IMR-90 (cell line): ENCODE data around the gene ASB17. TPM values are rescaled to one million over a fixed set of nuclear protein-coding genes. Genes with fewer than 3 reads are reported as not detected.

ENCODE experiments used
- ATAC-seq: fragments of 200-7000 bp; cut with Tn5 transposase; 2 replicates; pipeline ENCODE4 v1.9.1; 2020; ENCODE audit warnings: low read depth, mild to moderate bottlenecking, moderate library complexity
- BruUV-seq: library from RNA; stranded (reverse); fragments of 400-500 nt; replicated peaks from 2 replicates; lab custom pipeline; 2021; lab: Mats Ljungman, UMichigan
- CTCF ChIA-PET: fragments of 300-600 bp; formaldehyde crosslinking; extraction: SDS; loops from one replicate; lab custom pipeline; 2021; ENCODE audit warnings: antibody characterized with exemption; lab: Yijun Ruan, JAX
- POLR2A ChIA-PET: fragments of 300-600 bp; sonication (Branson Sonifier 250); formaldehyde crosslinking; loops from one replicate; lab custom pipeline; 2022; ENCODE audit warnings: antibody characterized with exemption; ENCODE audit not compliant: unreplicated experiment; lab: Charles Lee
- DNase-seq: peaks from one replicate; pipeline ENCODE4 v3.0.0; 2013
- H2AFZ ChIP-seq: replicated peaks from 2 replicates; pipeline ENCODE3; 2013; ENCODE audit warnings: low read length, mild to moderate bottlenecking; ENCODE audit not compliant: poor library complexity
- H2AK5ac ChIP-seq: 2 replicates; pipeline ENCODE4 v1.6.1; 2013; ENCODE audit warnings: low read depth, low read length, inconsistent platforms
- H2AK9ac ChIP-seq: replicated peaks from 2 replicates; pipeline ENCODE3; 2013; ENCODE audit warnings: mild to moderate bottlenecking, low read depth, low read length, moderate library complexity; ENCODE audit not compliant: poor library complexity
- H2BK120ac ChIP-seq: 2 replicates; pipeline ENCODE4 v1.6.1; 2013; ENCODE audit warnings: low read depth, low read length, inconsistent platforms
- H2BK15ac ChIP-seq: 3 replicates; pipeline ENCODE4 v1.6.1; 2013; ENCODE audit warnings: low read depth, low read length, inconsistent platforms
- H2BK20ac ChIP-seq: 2 replicates; pipeline ENCODE4 v1.6.1; 2013; ENCODE audit warnings: low read depth, mild to moderate bottlenecking, inconsistent platforms, low read length, moderate library complexity
- H2BK5ac ChIP-seq: 2 replicates; pipeline ENCODE4 v1.6.1; 2013; ENCODE audit warnings: mild to moderate bottlenecking, low read depth, low read length, inconsistent platforms; ENCODE audit not compliant: poor library complexity, severe bottlenecking
- H3K14ac ChIP-seq: replicated peaks from 2 replicates; pipeline ENCODE4 v1.6.1; 2013; ENCODE audit warnings: low read depth, low read length, inconsistent platforms
- H3K18ac ChIP-seq: 2 replicates; pipeline ENCODE4 v1.6.1; 2013; ENCODE audit warnings: low read depth, low read length, control low read depth
- H3K23ac ChIP-seq: 2 replicates; pipeline ENCODE4 v1.6.1; 2013; ENCODE audit warnings: low read depth, low read length, inconsistent platforms
- H3K27ac ChIP-seq: 2 replicates; pipeline ENCODE4 v1.5.1; 2013; ENCODE audit warnings: mild to moderate bottlenecking, control low read depth, low read length; ENCODE audit not compliant: insufficient read depth
- H3K27me3 ChIP-seq: 2 replicates; pipeline ENCODE4 v1.6.1; 2013; ENCODE audit warnings: low read length; ENCODE audit not compliant: control insufficient read depth, insufficient read depth
- H3K36me3 ChIP-seq: 2 replicates; pipeline ENCODE4 v1.6.1; 2013; ENCODE audit warnings: low read length, mixed read lengths; ENCODE audit not compliant: control insufficient read depth, insufficient read depth
- H3K4ac ChIP-seq: 2 replicates; pipeline ENCODE4 v1.6.1; 2013; ENCODE audit warnings: low read depth, low read length, inconsistent platforms
- H3K4me1 ChIP-seq: 2 replicates; pipeline ENCODE4 v1.6.1; 2013; ENCODE audit warnings: low read length, mixed read lengths; ENCODE audit not compliant: control insufficient read depth, insufficient read depth
- H3K4me2 ChIP-seq: 2 replicates; pipeline ENCODE4 v1.6.1; 2013; ENCODE audit warnings: low read depth, mild to moderate bottlenecking, control low read depth, low read length, moderate library complexity
- H3K4me3 ChIP-seq: 2 replicates; pipeline ENCODE4 v1.5.1; 2013; ENCODE audit warnings: low read depth, mild to moderate bottlenecking, control low read depth, low read length, moderate library complexity; ENCODE audit not compliant: insufficient read depth
- H3K56ac ChIP-seq: 2 replicates; pipeline ENCODE4 v1.6.1; 2013; ENCODE audit warnings: low read length, inconsistent platforms; ENCODE audit not compliant: insufficient read depth; ENCODE audit errors: extremely low read depth
- H3K79me1 ChIP-seq, 2 experiments: 2 replicates each; pipeline ENCODE4 v1.6.1; 2013; ENCODE audit warnings: low read length in 2 of 2, inconsistent platforms in 1 of 2, low read depth in 1 of 2
- H3K9ac ChIP-seq: 2 replicates; pipeline ENCODE4 v1.6.1; 2013; ENCODE audit warnings: low read depth, low read length, control low read depth
- H3K9me1 ChIP-seq: 2 replicates; pipeline ENCODE4 v1.6.1; 2013; ENCODE audit warnings: low read length, inconsistent platforms; ENCODE audit not compliant: insufficient read depth
- H3K9me3 ChIP-seq: 2 replicates; pipeline ENCODE4 v1.6.1; 2013; ENCODE audit warnings: low read length; ENCODE audit not compliant: control insufficient read depth, insufficient read depth
- H4K20me1 ChIP-seq: 2 replicates; pipeline ENCODE4 v1.6.1; 2013; ENCODE audit warnings: low read length, inconsistent platforms; ENCODE audit not compliant: insufficient read depth
- H4K5ac ChIP-seq: 2 replicates; pipeline ENCODE4 v1.6.1; 2013; ENCODE audit warnings: mild to moderate bottlenecking, low read depth, low read length, control low read depth
- H4K8ac ChIP-seq, 2 experiments: 2 replicates each; pipeline ENCODE4 v1.6.1; 2013; ENCODE audit warnings: low read depth in 2 of 2, low read length in 2 of 2, control low read depth in 1 of 2, inconsistent platforms in 1 of 2
- H4K91ac ChIP-seq: 2 replicates; pipeline ENCODE4 v1.6.1; 2013; ENCODE audit warnings: low read depth, low read length, inconsistent platforms; ENCODE audit not compliant: insufficient read depth
- BHLHE40 ChIP-seq: fragments of 150-350 bp; IDR thresholded peaks from 2 replicates; pipeline ENCODE4 v1.6.1; 2016; ENCODE audit warnings: mild to moderate bottlenecking, low read depth, low read length
- CEBPB ChIP-seq: IDR thresholded peaks from 2 replicates; pipeline ENCODE4 v1.6.1; 2012; ENCODE audit warnings: low read depth, low read length, improper control_type of control experiment
- CHD1 ChIP-seq: IDR thresholded peaks from 2 replicates; pipeline ENCODE4 v1.6.1; 2012; ENCODE audit warnings: low read depth, low read length, improper control_type of control experiment
- FOS ChIP-seq: fragments of 150-350 bp; IDR thresholded peaks from 2 replicates; pipeline ENCODE4 v1.6.1; 2016; ENCODE audit warnings: low read depth, low read length
- MAFK ChIP-seq: IDR thresholded peaks from 2 replicates; pipeline ENCODE4 v1.6.1; 2012; ENCODE audit warnings: low read depth, low read length, improper control_type of control experiment
- MAZ ChIP-seq: IDR thresholded peaks from 2 replicates; pipeline ENCODE4 v1.6.1; 2012; ENCODE audit warnings: low read depth, mild to moderate bottlenecking, low read length, improper control_type of control experiment, moderate library complexity, borderline replicate concordance
- MXI1 ChIP-seq: IDR thresholded peaks from 2 replicates; pipeline ENCODE4 v1.6.1; 2012; ENCODE audit warnings: low read depth, mild to moderate bottlenecking, low read length, moderate library complexity, borderline replicate concordance
- NFE2L2 ChIP-seq: fragments of 150-350 bp; IDR thresholded peaks from 2 replicates; pipeline ENCODE4 v1.6.1; 2016; ENCODE audit warnings: low read depth, mild to moderate bottlenecking, low read length
- POLR2A ChIP-seq: IDR thresholded peaks from 2 replicates; pipeline ENCODE4 v1.6.1; 2012; ENCODE audit warnings: mild to moderate bottlenecking, low read depth, low read length
- RAD21 ChIP-seq: IDR thresholded peaks from 2 replicates; pipeline ENCODE4 v1.6.1; 2012; ENCODE audit warnings: low read length, improper control_type of control experiment
- RCOR1 ChIP-seq: IDR thresholded peaks from 2 replicates; pipeline ENCODE4 v1.6.1; 2012; ENCODE audit warnings: mild to moderate bottlenecking, low read length, improper control_type of control experiment; ENCODE audit not compliant: insufficient replicate concordance
- RFX5 ChIP-seq: IDR thresholded peaks from 2 replicates; pipeline ENCODE4 v1.8.0; 2012; ENCODE audit warnings: low read depth, mild to moderate bottlenecking, low read length, moderate library complexity
- SMC3 ChIP-seq: fragments of 150-350 bp; IDR thresholded peaks from 2 replicates; pipeline ENCODE4 v1.6.1; 2016; ENCODE audit warnings: low read depth, mild to moderate bottlenecking, antibody characterized with exemption, low read length, moderate library complexity
- dilution Hi-C: fragments of 300-500 bp; cut with HindIII; formaldehyde crosslinking; loops from one replicate; pipeline ENCODE4 v1.14.3; 2018; ENCODE audit warnings: low sequenced_read_pairs; ENCODE audit not compliant: unreplicated experiment
- in situ Hi-C: fragments of 300-500 bp; cut with MboI; formaldehyde crosslinking; loops from 3 replicates; pipeline ENCODE4 v1.14.3; 2019; ENCODE audit warnings: low sequenced_read_pairs, inconsistent platforms, mixed read lengths
- intact Hi-C: fragments of 100-400 bp; cut with micrococcal nuclease; formaldehyde crosslinking; loops from 2 replicates; pipeline ENCODE4 v1.10.0; 2022
- polyA plus RNA-seq, 3 experiments: library from polyadenylated mRNA; depleted of rRNA; stranded (reverse); fragments of >200 nt; gene quantifications; 2 replicates each; pipeline ENCODE4 v1.2.3, GENCODE V29; 2012; ENCODE audit warnings: low replicate concordance in 1 of 3
- total RNA-seq: library from RNA; depleted of rRNA; stranded (reverse); fragments of >200 nt; gene quantifications from 2 replicates; pipeline ENCODE4 v1.2.3, GENCODE V29; 2012
- TF ChIP-seq, protein P1 (sequence below): fragments of 150-350 bp; IDR thresholded peaks from 2 replicates; pipeline ENCODE4 v1.6.1; 2017; ENCODE audit warnings: mild to moderate bottlenecking, antibody characterized with exemption, low read length, low read depth
- TF ChIP-seq, protein P2 (sequence below): conservative IDR thresholded peaks from 2 replicates; pipeline ENCODE4 v1.5.1; 2012; ENCODE audit warnings: mild to moderate bottlenecking, low read depth, low read length, improper control_type of control experiment

ASB17 gene
- total and polyA plus RNA-seq, 2 of the 4 experiments (the other 2 are of a cell fraction), result not detected

DNA sequence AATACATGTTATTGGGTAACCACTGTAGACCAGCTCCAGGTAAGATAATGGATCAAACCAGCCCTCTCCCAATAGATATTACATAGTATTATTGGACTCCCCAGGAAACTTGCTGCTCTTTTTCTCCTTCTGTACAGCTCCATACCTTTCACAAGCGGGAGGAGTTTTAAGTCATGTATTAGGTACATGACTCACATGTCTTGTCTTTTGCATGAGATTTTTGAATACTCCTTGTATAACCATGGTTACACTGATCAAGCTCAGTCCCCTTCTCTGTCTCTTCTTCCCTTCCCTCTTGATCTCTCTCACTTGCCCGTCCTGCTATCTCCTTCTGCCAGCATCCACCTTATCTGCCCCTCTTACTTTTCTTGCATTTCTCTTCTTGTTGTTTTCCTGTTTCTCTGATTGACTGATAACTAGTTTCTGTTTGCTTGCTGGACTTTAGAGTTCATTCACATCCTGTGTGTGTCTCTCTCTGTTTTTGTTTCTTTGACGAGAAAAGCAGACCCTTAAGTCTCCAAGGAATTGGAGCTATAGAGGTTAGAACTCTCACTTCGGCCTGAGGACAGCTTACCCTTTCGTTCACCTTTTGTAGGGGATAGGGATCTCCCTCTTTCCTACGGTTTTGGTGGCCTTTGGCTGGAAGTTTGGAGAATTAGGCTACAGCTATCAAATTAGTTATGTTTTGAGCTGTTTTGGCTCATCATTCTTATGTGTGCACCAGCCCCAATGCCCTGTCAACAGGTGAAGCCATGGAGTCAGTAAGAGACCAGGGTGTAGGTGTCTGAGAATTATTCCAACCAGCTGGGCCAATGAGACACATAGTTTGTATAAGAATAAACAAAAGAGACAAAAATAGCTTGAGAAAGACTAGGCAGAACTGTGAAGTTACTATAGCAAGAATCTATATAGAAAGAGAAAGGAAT lies 49.0 kb upstream of the ASB17 start (continued):
- TF ChIP-seq CHD1, result no peak
- no peak for TF ChIP-seq CEBPB
- no peak for TF ChIP-seq RCOR1
- no peak for TF ChIP-seq SMC3

DNA sequence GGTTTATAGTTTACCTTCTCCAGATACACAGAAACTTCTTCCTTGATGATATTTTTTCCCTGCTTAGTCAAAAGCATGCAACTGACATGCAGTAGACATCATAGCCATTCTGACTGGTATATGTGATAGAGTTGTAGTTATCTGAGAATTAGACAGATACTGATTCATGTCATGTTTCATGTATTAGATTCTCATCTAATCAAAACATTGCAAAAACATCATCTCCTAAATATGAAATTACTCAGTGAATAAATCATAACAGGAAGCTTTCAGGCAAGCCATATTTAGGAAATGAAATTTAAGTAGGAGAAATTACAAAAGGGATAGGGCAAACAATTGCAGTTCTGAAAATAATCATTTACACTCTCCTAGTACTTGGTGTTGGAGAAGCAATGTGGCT lies 38.4 kb upstream of the ASB17 start:
- Histone ChIP-seq H3K18ac (no peak overlapping the region), H3K9ac (no peak overlapping the region), H4K20me1 (no peaks in the 10 kb centered on the region), H4K8ac (no peak overlapping the region), H3K36me3 (no peaks in the 10 kb centered on the region), H3K4me1 (no peaks in the 10 kb centered on the region), H2AK5ac (no peak overlapping the region), H3K9me3 (no peaks in the 10 kb centered on the region), H2BK20ac (no peak overlapping the region), H3K4me3 (no peak overlapping the region), H3K79me1 (no peaks in the 10 kb centered on the region), H3K14ac (no peak overlapping the region), H4K5ac (no peak overlapping the region), H2BK15ac (no peak overlapping the region), H2AFZ (no peak overlapping the region), H2BK120ac (no peak overlapping the region), H3K56ac (no peak overlapping the region), H3K4ac (no peak overlapping the region), H2BK5ac (no peak overlapping the region), H3K4me2 (no peak overlapping the region), H4K91ac (no peak overlapping the region), H3K23ac (no peak overlapping the region), H3K9me1 (no peaks in the 10 kb centered on the region), H3K27ac (no peak overlapping the region), H2AK9ac (no peak overlapping the region), H3K27me3 (no peaks in the 10 kb centered on the region)
- intact Hi-C loops, result no loop called here
- dilution Hi-C loops, result no loop called here
- DNase-seq (peak; percentile 7), ATAC-seq (peak; percentile 24; the same call in 1 of the 2 replicates)
- ChIA-PET CTCF (no interaction called here), POLR2A (no interaction called here)
- no TSS peak for BruUV-seq
- in situ Hi-C loops, result no loop called here
- TF ChIP-seq SMC3 (no peak), NFE2L2 (no peak), POLR2A (no peak), RCOR1 (no peak), BHLHE40 (no peak), CEBPB (no peak), RFX5 (no peak), CHD1 (no peak), MAZ (no peak), MAFK (no peak), FOS (no peak), MXI1 (no peak), RAD21 (no peak)
- TF ChIP-seq, protein P1, sequence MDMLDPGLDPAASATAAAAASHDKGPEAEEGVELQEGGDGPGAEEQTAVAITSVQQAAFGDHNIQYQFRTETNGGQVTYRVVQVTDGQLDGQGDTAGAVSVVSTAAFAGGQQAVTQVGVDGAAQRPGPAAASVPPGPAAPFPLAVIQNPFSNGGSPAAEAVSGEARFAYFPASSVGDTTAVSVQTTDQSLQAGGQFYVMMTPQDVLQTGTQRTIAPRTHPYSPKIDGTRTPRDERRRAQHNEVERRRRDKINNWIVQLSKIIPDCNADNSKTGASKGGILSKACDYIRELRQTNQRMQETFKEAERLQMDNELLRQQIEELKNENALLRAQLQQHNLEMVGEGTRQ, result no peak
- TF ChIP-seq, protein P2, sequence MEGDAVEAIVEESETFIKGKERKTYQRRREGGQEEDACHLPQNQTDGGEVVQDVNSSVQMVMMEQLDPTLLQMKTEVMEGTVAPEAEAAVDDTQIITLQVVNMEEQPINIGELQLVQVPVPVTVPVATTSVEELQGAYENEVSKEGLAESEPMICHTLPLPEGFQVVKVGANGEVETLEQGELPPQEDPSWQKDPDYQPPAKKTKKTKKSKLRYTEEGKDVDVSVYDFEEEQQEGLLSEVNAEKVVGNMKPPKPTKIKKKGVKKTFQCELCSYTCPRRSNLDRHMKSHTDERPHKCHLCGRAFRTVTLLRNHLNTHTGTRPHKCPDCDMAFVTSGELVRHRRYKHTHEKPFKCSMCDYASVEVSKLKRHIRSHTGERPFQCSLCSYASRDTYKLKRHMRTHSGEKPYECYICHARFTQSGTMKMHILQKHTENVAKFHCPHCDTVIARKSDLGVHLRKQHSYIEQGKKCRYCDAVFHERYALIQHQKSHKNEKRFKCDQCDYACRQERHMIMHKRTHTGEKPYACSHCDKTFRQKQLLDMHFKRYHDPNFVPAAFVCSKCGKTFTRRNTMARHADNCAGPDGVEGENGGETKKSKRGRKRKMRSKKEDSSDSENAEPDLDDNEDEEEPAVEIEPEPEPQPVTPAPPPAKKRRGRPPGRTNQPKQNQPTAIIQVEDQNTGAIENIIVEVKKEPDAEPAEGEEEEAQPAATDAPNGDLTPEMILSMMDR, result no peak
